Hepatocyte (in vitro differentiated cells): ENCODE data around the gene UCP2. TPM values are rescaled to one million over a fixed set of nuclear protein-coding genes. Genes with fewer than 3 reads are reported as not detected.

Source experiments
- DNase-seq: peaks from one replicate; pipeline ENCODE4 v3.0.0-alpha.2; 2016; ENCODE audit warnings: low spot score
- H2AFZ ChIP-seq: fragments of 200-600 bp; sonication (generic); 2 replicates; pipeline ENCODE4 v1.6.0; 2016; ENCODE audit warnings: antibody characterized with exemption, mild to moderate bottlenecking
- H3K27ac ChIP-seq: fragments of 200-600 bp; sonication (generic); 2 replicates; pipeline ENCODE4 v1.5.1; 2016; ENCODE audit warnings: mild to moderate bottlenecking
- H3K27me3 ChIP-seq: fragments of 200-600 bp; sonication (generic); 2 replicates; pipeline ENCODE4 v1.6.1; 2016
- H3K36me3 ChIP-seq: fragments of 200-600 bp; sonication (generic); replicated peaks from 2 replicates; pipeline ENCODE4 v1.5.1; 2016; ENCODE audit warnings: low read depth; ENCODE audit not compliant: insufficient read depth
- H3K4me1 ChIP-seq: fragments of 200-600 bp; sonication (generic); 2 replicates; pipeline ENCODE4 v1.5.1; 2016; ENCODE audit warnings: mild to moderate bottlenecking, moderate library complexity; ENCODE audit not compliant: insufficient read depth
- H3K4me2 ChIP-seq: fragments of 200-600 bp; sonication (generic); 2 replicates; pipeline ENCODE4 v1.6.0; 2016
- H3K4me3 ChIP-seq: fragments of 200-600 bp; sonication (generic); 2 replicates; pipeline ENCODE4 v1.5.1; 2016; ENCODE audit warnings: mild to moderate bottlenecking
- H3K79me2 ChIP-seq: fragments of 200-600 bp; sonication (generic); 2 replicates; pipeline ENCODE4 v1.6.0; 2017; ENCODE audit warnings: mild to moderate bottlenecking
- H3K9me2 ChIP-seq: fragments of 200-600 bp; sonication (generic); replicated peaks from 2 replicates; pipeline ENCODE4 v1.6.0; 2017; ENCODE audit warnings: mild to moderate bottlenecking; ENCODE audit not compliant: insufficient read depth
- H3K9me3 ChIP-seq: fragments of 200-600 bp; sonication (generic); 2 replicates; pipeline ENCODE4 v1.5.1; 2016; ENCODE audit warnings: low read depth, mild to moderate bottlenecking
- H4K20me1 ChIP-seq: fragments of 200-600 bp; sonication (generic); 2 replicates; pipeline ENCODE4 v1.6.0; 2016; ENCODE audit warnings: mild to moderate bottlenecking; ENCODE audit not compliant: insufficient read depth, poor library complexity, severe bottlenecking
- EZH2 ChIP-seq: fragments of 200-600 bp; sonication (generic); IDR thresholded peaks from 2 replicates; pipeline ENCODE4 v1.6.1; 2016; ENCODE audit warnings: antibody characterized with exemption, mild to moderate bottlenecking, borderline replicate concordance
- EZH2phosphoT487 ChIP-seq: fragments of 200-600 bp; sonication (generic); IDR thresholded peaks from one replicate; pipeline ENCODE4 v1.6.1; 2018; ENCODE audit warnings: antibody characterized with exemption, mild to moderate bottlenecking, low read depth, moderate library complexity; ENCODE audit not compliant: unreplicated experiment, severe bottlenecking
- WGBS: methylation state at CpG from one replicate; pipeline ENCODE4 v1.1.6; 2016; ENCODE audit warnings: low lambda C conversion rate; ENCODE audit errors: missing lambda C conversion rate; 5-methylcytosine and 5-hydroxymethylcytosine counted together
- polyA plus RNA-seq: library from polyadenylated mRNA; unstranded; fragments of >200 nt; fragmentation: Nextera tagmentation; extraction: Ambion mirVana; gene quantifications from 2 replicates; pipeline ENCODE4 v1.2.1, GENCODE V29; 2016
- total RNA-seq: library from RNA; depleted of rRNA; stranded (reverse); fragments of >200 nt; gene quantifications from 2 replicates; pipeline ENCODE4 v1.2.3, GENCODE V29; 2014
- TF ChIP-seq, protein P1 (sequence below): fragments of 200-600 bp; sonication (generic); IDR thresholded peaks from 2 replicates; pipeline ENCODE4 v1.5.1; 2016; ENCODE audit warnings: antibody characterized with exemption, mild to moderate bottlenecking; ENCODE audit not compliant: poor library complexity

UCP2 gene
- total and polyA plus RNA-seq, 2 experiments from 2014 or later = 8.0 to 34.9 TPM

DNA sequence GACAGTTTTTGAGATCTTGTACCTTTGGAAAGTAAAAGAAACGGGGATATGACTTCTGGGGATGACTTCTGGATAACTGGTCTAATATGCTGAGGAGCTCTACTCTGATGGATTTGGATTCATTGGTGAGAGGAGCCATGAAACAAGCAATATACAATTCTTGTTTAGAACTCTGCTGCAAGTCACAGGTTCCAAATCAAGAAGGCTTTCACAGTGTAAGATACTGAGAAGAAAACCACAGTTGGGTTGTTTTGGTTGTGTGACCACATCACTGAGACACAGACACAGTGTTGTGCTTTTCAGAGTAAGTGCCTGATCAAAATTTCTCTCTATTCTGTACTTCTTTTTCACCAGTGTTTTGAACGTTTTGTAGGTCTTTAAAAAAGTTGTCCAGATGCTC lies 13.1 kb upstream of the UCP2 start:
- H3K27me3 ChIP-seq = no peaks in the 10 kb centered on the region

DNA sequence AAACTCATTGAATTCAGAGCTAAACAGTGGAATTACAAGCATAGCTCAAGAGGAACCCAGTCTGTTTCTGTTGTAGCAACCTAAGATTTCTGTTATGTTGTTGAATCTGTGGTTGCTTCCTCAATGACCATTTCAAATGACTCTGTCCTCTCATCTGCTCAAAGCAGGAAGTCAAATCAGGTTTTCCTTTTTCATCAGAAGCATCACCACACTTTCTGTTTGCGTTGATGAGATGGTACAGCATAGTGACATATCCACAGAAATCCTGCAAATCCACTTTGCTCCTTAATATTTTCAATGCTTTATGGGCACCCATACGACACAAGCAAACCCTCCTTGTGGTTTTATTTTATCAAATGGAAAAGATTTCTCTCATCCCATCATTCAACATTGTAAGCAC lies 12.6 kb upstream of the UCP2 start:
- WGBS = 77% methylated on average over 2 of the region's 2 CpGs
- H3K27me3 ChIP-seq = no peaks in the 10 kb centered on the region
- no peaks in the 10 kb centered on the region for H4K20me1 ChIP-seq
- TF ChIP-seq, protein P1, sequence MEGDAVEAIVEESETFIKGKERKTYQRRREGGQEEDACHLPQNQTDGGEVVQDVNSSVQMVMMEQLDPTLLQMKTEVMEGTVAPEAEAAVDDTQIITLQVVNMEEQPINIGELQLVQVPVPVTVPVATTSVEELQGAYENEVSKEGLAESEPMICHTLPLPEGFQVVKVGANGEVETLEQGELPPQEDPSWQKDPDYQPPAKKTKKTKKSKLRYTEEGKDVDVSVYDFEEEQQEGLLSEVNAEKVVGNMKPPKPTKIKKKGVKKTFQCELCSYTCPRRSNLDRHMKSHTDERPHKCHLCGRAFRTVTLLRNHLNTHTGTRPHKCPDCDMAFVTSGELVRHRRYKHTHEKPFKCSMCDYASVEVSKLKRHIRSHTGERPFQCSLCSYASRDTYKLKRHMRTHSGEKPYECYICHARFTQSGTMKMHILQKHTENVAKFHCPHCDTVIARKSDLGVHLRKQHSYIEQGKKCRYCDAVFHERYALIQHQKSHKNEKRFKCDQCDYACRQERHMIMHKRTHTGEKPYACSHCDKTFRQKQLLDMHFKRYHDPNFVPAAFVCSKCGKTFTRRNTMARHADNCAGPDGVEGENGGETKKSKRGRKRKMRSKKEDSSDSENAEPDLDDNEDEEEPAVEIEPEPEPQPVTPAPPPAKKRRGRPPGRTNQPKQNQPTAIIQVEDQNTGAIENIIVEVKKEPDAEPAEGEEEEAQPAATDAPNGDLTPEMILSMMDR = no peak
- TF ChIP-seq EZH2 (no peak), EZH2phosphoT487 (no peak)
- no peaks in the 10 kb centered on the region for H3K36me3 ChIP-seq
- no peak overlapping the region for H2AFZ ChIP-seq
- H3K4me1 ChIP-seq = no peaks in the 10 kb centered on the region
- DNase-seq = no peak
- H3K79me2 ChIP-seq = no peaks in the 10 kb centered on the region
- no peaks in the 10 kb centered on the region for H3K9me2 ChIP-seq
- no peak overlapping the region for H3K4me3 ChIP-seq
- H3K27ac ChIP-seq = no peak overlapping the region
- H3K9me3 ChIP-seq = no peaks in the 10 kb centered on the region
- no peak overlapping the region for H3K4me2 ChIP-seq

More for the DNA sequence above, 13.1 kb upstream of the UCP2 start:
- Histone ChIP-seq H3K79me2 (no peaks in the 10 kb centered on the region), H3K36me3 (no peaks in the 10 kb centered on the region), H3K4me1 (no peaks in the 10 kb centered on the region), H3K4me2 (no peak overlapping the region), H4K20me1 (no peaks in the 10 kb centered on the region), H3K9me3 (no peaks in the 10 kb centered on the region), H3K27ac (no peak overlapping the region), H3K4me3 (no peak overlapping the region), H3K9me2 (no peaks in the 10 kb centered on the region), H2AFZ (no peak overlapping the region)
- TF ChIP-seq EZH2 (no peak), EZH2phosphoT487 (no peak)
- TF ChIP-seq, protein P1 = no peak
- DNase-seq = no peak
- WGBS = 68% methylated on average over 2 of the region's 2 CpGs

DNA sequence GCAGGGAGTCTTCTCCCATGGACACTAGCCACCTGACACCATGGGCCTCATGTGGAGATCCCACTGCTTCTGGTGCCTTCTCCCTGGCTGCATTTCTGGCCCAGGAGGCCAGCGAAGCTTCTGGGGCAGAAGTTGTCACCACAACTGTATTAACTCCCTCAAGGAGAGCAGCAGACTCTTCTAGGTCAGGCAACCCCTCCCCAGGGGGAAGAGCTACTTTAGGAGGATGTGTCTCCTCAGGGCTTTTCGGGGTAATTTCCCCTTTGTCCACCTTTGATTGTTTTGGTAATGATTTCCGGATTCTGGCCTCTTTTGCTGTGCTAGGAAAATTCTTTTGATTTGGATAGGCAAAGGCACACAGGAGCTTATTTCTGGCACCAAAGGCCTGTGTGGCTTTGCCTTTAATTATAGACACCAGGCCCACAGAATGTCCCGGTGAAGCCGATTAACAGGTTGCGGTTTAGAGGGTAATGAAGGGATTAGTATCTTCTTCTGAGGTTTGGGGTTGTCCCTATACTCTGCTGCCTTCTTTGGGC lies 8.9 kb upstream of the UCP2 start:
- TF ChIP-seq EZH2 (no peak), EZH2phosphoT487 (no peak)
- TF ChIP-seq, protein P1 = no peak
- no peaks in the 10 kb centered on the region for H3K4me1 ChIP-seq
- H3K9me2 ChIP-seq = no peaks in the 10 kb centered on the region
- H3K27ac ChIP-seq = no peak overlapping the region
- no peaks in the 10 kb centered on the region for H3K79me2 ChIP-seq
- H3K27me3 ChIP-seq = no peaks in the 10 kb centered on the region
- no peak overlapping the region for H3K4me3 ChIP-seq
- DNase-seq = no peak
- H3K36me3 ChIP-seq = no peaks in the 10 kb centered on the region
- no peaks in the 10 kb centered on the region for H3K9me3 ChIP-seq
- H3K4me2 ChIP-seq = no peak overlapping the region
- 88% methylated on average over 6 of the region's 6 CpGs for WGBS
- H4K20me1 ChIP-seq = no peaks in the 10 kb centered on the region
- no peak overlapping the region for H2AFZ ChIP-seq
